SK-N-SH (cell line): Measurements from ENCODE around the gene ELMO1. TPM values are rescaled to one million over a fixed set of nuclear protein-coding genes. Genes with fewer than 3 reads are reported as not detected.

Experiments
- CTCF ChIA-PET: fragments of 300-600, 350-600 bp; formaldehyde crosslinking; extraction: SDS; loops from one replicate; lab custom pipeline; 2021; lab: Yijun Ruan, JAX
- POLR2A ChIA-PET: fragments of 350-600 bp; sonication (Branson Sonifier 250); formaldehyde crosslinking; extraction: SDS; loops from one replicate; lab custom pipeline; 2020; ENCODE audit warnings: antibody characterized with exemption, inconsistent platforms; lab: Yijun Ruan, JAX
- DNase-seq: peaks from one replicate; pipeline ENCODE4 v3.0.0; 2012
- H2AFZ ChIP-seq: fragments of 200-600 bp; sonication (generic); 2 replicates; pipeline ENCODE4 v1.8.1; 2016; ENCODE audit warnings: antibody characterized with exemption, mild to moderate bottlenecking, low read depth
- H3F3A ChIP-seq: fragments of 200-600 bp; sonication (generic); replicated peaks from 2 replicates; pipeline ENCODE3; 2016; ENCODE audit warnings: antibody characterized with exemption, mild to moderate bottlenecking; ENCODE audit not compliant: insufficient read depth
- H3K27ac ChIP-seq, 2 experiments: fragments of 200-500 bp in 1 of 2; fragments of 200-600 bp in 1 of 2; sonication (Bioruptor generic) in 1 of 2; sonication (generic), shearing (Covaris generic) in 1 of 2; 2 replicates each; pipeline versions ENCODE4 v1.5.1 to v1.6.1; 2014 to 2016; ENCODE audit warnings: low read depth in 2 of 2, inconsistent platforms in 1 of 2, low read length in 1 of 2, mild to moderate bottlenecking in 1 of 2, mixed read lengths in 1 of 2
- H3K27me3 ChIP-seq: fragments of 200-600 bp; sonication (generic), shearing (Covaris generic); 2 replicates; pipeline ENCODE4 v1.6.1; 2016; ENCODE audit warnings: mixed run types; ENCODE audit not compliant: insufficient read depth
- H3K36me3 ChIP-seq, 2 experiments: fragments of 200-500 bp in 1 of 2; fragments of 200-600 bp in 1 of 2; sonication (Bioruptor generic) in 1 of 2; sonication (generic) in 1 of 2; replicated peaks in 1 of 2; 2 replicates each; pipeline versions ENCODE3 to v1.5.1; 2014 to 2016; ENCODE audit warnings: low read length in 1 of 2, mild to moderate bottlenecking in 1 of 2; ENCODE audit not compliant: insufficient read depth in 2 of 2, control insufficient read depth in 1 of 2
- H3K4me1 ChIP-seq, 2 experiments: fragments of 200-500 bp in 1 of 2; fragments of 200-600 bp in 1 of 2; sonication (Bioruptor generic) in 1 of 2; sonication (generic), shearing (Covaris generic) in 1 of 2; 2 replicates each; pipeline versions ENCODE4 v1.5.1 to v1.6.1; 2014 to 2016; ENCODE audit warnings: low read depth in 1 of 2, low read length in 1 of 2, mixed run types in 1 of 2; ENCODE audit not compliant: insufficient read depth in 2 of 2, control insufficient read depth in 1 of 2
- H3K4me2 ChIP-seq: fragments of 200-600 bp; sonication (generic), shearing (Covaris generic); 2 replicates; pipeline ENCODE4 v1.6.1; 2017; ENCODE audit warnings: mixed run types
- H3K4me3 ChIP-seq, 2 experiments: fragments of 200-500 bp in 1 of 2; fragments of 200-600 bp in 1 of 2; sonication (Bioruptor generic) in 1 of 2; sonication (generic), shearing (Covaris generic) in 1 of 2; 2 replicates each; pipeline versions ENCODE4 v1.5.1 to v1.8.1; 2014 to 2016; ENCODE audit warnings: low read depth in 2 of 2, inconsistent platforms in 1 of 2, low read length in 1 of 2, mild to moderate bottlenecking in 1 of 2, mixed read lengths in 1 of 2, moderate library complexity in 1 of 2
- H3K79me2 ChIP-seq: fragments of 200-600 bp; sonication (generic); 2 replicates; pipeline ENCODE4 v1.8.1; 2017; ENCODE audit warnings: mild to moderate bottlenecking; ENCODE audit not compliant: insufficient read depth
- H3K9ac ChIP-seq: fragments of 200-600 bp; sonication (generic); 2 replicates; pipeline ENCODE4 v1.6.1; 2017; ENCODE audit warnings: mixed run types
- H3K9me2 ChIP-seq: fragments of 200-600 bp; sonication (generic); 2 replicates; pipeline ENCODE4 v1.6.1; 2017; ENCODE audit warnings: mixed run types
- H3K9me3 ChIP-seq: fragments of 200-600 bp; sonication (generic); 2 replicates; pipeline ENCODE4 v1.6.1; 2017; ENCODE audit warnings: mixed run types, mild to moderate bottlenecking, moderate library complexity
- H4K20me1 ChIP-seq: fragments of 200-600 bp; sonication (generic); 2 replicates; pipeline ENCODE4 v1.6.1; 2017; ENCODE audit warnings: mild to moderate bottlenecking, mixed run types; ENCODE audit not compliant: insufficient read depth
- EZH2phosphoT487 ChIP-seq: fragments of 200-600 bp; sonication (generic); IDR thresholded peaks from 2 replicates; pipeline ENCODE4 v1.6.1; 2017; ENCODE audit warnings: low read depth, mixed run types, mild to moderate bottlenecking, antibody characterized with exemption, moderate library complexity, borderline replicate concordance
- FOXJ3 ChIP-seq: sonication (generic); formaldehyde crosslinking; IDR thresholded peaks from 2 replicates; pipeline ENCODE4 v1.5.1; 2020; ENCODE audit warnings: mild to moderate bottlenecking, missing genetic modification reagents
- FOXM1 ChIP-seq: IDR thresholded peaks from 2 replicates; pipeline ENCODE4 v1.4.0; 2012; ENCODE audit warnings: low read depth, mild to moderate bottlenecking
- GABPA ChIP-seq: IDR thresholded peaks from 2 replicates; pipeline ENCODE4 v1.4.0; 2012; ENCODE audit warnings: low read depth, mild to moderate bottlenecking
- JUND ChIP-seq: IDR thresholded peaks from 2 replicates; pipeline ENCODE4 v1.4.0; 2012
- MAX ChIP-seq: IDR thresholded peaks from 2 replicates; pipeline ENCODE4 v1.4.0; 2012; ENCODE audit warnings: low read depth
- MXI1 ChIP-seq: IDR thresholded peaks from 2 replicates; pipeline ENCODE4 v1.6.1; 2012; ENCODE audit warnings: mild to moderate bottlenecking, low read depth, low read length, improper control_type of control experiment
- NFIC ChIP-seq: IDR thresholded peaks from 2 replicates; pipeline ENCODE4 v1.4.0; 2012; ENCODE audit warnings: borderline replicate concordance
- NRF1 ChIP-seq: IDR thresholded peaks from 2 replicates; pipeline ENCODE4 v1.6.1; 2012; ENCODE audit warnings: low read depth, mild to moderate bottlenecking, low read length
- RAD21 ChIP-seq: IDR thresholded peaks from 2 replicates; pipeline ENCODE4 v1.6.1; 2012; ENCODE audit warnings: mild to moderate bottlenecking, low read length
- SIN3A ChIP-seq: IDR thresholded peaks from 2 replicates; pipeline ENCODE4 v1.6.1; 2012; ENCODE audit warnings: low read depth, mild to moderate bottlenecking, low read length, moderate library complexity, borderline replicate concordance
- TAF1 ChIP-seq: IDR thresholded peaks from 2 replicates; pipeline ENCODE4 v1.6.1; 2012; ENCODE audit warnings: low read depth, mild to moderate bottlenecking, low read length, moderate library complexity, borderline replicate concordance
- TCF12 ChIP-seq: IDR thresholded peaks from 2 replicates; pipeline ENCODE4 v1.4.0; 2012
- TEAD4 ChIP-seq: IDR thresholded peaks from 2 replicates; pipeline ENCODE4 v1.4.0; 2012; ENCODE audit warnings: mild to moderate bottlenecking, borderline replicate concordance; ENCODE audit not compliant: insufficient read depth
- YY1 ChIP-seq: IDR thresholded peaks from 2 replicates; pipeline ENCODE4 v1.4.0; 2012; ENCODE audit warnings: low read depth, mild to moderate bottlenecking
- WGBS: methylation state at CpG from one replicate; pipeline ENCODE4 v1.1.6; 2017; ENCODE audit warnings: low lambda C conversion rate; 5-methylcytosine and 5-hydroxymethylcytosine counted together
- polyA plus RNA-seq, 3 experiments: library from polyadenylated mRNA; depleted of rRNA; stranded (reverse); fragments of >200 nt; gene quantifications; 2 replicates each; pipeline ENCODE4 v1.2.3, GENCODE V29; 2012
- TF ChIP-seq, protein P1 (sequence below): IDR thresholded peaks from 2 replicates; pipeline ENCODE4; 2012
- TF ChIP-seq, protein P2 (sequence below): IDR thresholded peaks from 2 replicates; pipeline ENCODE4 v1.6.1; 2012; ENCODE audit warnings: mild to moderate bottlenecking, low read depth, low read length, moderate library complexity
- TF ChIP-seq, protein P3 (sequence below): fragments of 150-350 bp; IDR thresholded peaks from 2 replicates; pipeline ENCODE4 v1.6.1; 2016; ENCODE audit warnings: mild to moderate bottlenecking, low read depth, low read length
- TF ChIP-seq, protein P4 (sequence below): fragments of 200-600 bp; sonication (generic); IDR thresholded peaks from 2 replicates; pipeline ENCODE4 v1.6.1; 2017; ENCODE audit warnings: antibody characterized with exemption, mild to moderate bottlenecking, moderate library complexity

Gene ELMO1
- polyA plus RNA-seq, 1 of the 3 experiments (the other 2 are of a cell fraction): 0.64 TPM

- Histone ChIP-seq H3K27me3 (no peaks in the 10 kb centered on the region), H3K4me1 (no peaks in the 10 kb centered on the region), H3K9ac (no peak overlapping the region), H3K9me2 (no peaks in the 10 kb centered on the region), H3F3A (no peaks in the 10 kb centered on the region), H2AFZ (no peak overlapping the region), H3K4me2 (no peak overlapping the region), H3K36me3 (no peaks in the 10 kb centered on the region), H3K79me2 (no peaks in the 10 kb centered on the region), H3K4me3 (no peak overlapping the region), H3K9me3 (peaks cover 4% of the 10 kb centered on the region; the same call in 1 of the 2 replicates), H3K27ac (no peak overlapping the region), H4K20me1 (no peaks in the 10 kb centered on the region)
- TF ChIP-seq TAF1: no peak
- TF ChIP-seq, protein P1, sequence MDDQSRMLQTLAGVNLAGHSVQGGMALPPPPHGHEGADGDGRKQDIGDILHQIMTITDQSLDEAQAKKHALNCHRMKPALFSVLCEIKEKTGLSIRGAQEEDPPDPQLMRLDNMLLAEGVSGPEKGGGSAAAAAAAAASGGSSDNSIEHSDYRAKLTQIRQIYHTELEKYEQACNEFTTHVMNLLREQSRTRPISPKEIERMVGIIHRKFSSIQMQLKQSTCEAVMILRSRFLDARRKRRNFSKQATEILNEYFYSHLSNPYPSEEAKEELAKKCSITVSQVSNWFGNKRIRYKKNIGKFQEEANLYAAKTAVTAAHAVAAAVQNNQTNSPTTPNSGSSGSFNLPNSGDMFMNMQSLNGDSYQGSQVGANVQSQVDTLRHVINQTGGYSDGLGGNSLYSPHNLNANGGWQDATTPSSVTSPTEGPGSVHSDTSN: no peak
- TF ChIP-seq JUND: no peak
- TF ChIP-seq MXI1: no peak
- no peak for TF ChIP-seq NRF1
- no peak for TF ChIP-seq RAD21
- no peak for TF ChIP-seq FOXM1
- TF ChIP-seq YY1: no peak
- no peak for TF ChIP-seq SIN3A
- TF ChIP-seq TCF12: no peak
- no peak for TF ChIP-seq MAX
- TF ChIP-seq, protein P2, sequence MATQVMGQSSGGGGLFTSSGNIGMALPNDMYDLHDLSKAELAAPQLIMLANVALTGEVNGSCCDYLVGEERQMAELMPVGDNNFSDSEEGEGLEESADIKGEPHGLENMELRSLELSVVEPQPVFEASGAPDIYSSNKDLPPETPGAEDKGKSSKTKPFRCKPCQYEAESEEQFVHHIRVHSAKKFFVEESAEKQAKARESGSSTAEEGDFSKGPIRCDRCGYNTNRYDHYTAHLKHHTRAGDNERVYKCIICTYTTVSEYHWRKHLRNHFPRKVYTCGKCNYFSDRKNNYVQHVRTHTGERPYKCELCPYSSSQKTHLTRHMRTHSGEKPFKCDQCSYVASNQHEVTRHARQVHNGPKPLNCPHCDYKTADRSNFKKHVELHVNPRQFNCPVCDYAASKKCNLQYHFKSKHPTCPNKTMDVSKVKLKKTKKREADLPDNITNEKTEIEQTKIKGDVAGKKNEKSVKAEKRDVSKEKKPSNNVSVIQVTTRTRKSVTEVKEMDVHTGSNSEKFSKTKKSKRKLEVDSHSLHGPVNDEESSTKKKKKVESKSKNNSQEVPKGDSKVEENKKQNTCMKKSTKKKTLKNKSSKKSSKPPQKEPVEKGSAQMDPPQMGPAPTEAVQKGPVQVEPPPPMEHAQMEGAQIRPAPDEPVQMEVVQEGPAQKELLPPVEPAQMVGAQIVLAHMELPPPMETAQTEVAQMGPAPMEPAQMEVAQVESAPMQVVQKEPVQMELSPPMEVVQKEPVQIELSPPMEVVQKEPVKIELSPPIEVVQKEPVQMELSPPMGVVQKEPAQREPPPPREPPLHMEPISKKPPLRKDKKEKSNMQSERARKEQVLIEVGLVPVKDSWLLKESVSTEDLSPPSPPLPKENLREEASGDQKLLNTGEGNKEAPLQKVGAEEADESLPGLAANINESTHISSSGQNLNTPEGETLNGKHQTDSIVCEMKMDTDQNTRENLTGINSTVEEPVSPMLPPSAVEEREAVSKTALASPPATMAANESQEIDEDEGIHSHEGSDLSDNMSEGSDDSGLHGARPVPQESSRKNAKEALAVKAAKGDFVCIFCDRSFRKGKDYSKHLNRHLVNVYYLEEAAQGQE: no peak
- TF ChIP-seq FOXJ3: no peak
- TF ChIP-seq GABPA: no peak
- TF ChIP-seq NFIC: no peak
- TF ChIP-seq TEAD4: no peak
- no peak for TF ChIP-seq EZH2phosphoT487
- TF ChIP-seq, protein P3, sequence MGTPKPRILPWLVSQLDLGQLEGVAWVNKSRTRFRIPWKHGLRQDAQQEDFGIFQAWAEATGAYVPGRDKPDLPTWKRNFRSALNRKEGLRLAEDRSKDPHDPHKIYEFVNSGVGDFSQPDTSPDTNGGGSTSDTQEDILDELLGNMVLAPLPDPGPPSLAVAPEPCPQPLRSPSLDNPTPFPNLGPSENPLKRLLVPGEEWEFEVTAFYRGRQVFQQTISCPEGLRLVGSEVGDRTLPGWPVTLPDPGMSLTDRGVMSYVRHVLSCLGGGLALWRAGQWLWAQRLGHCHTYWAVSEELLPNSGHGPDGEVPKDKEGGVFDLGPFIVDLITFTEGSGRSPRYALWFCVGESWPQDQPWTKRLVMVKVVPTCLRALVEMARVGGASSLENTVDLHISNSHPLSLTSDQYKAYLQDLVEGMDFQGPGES: no peak
- TF ChIP-seq, protein P4, sequence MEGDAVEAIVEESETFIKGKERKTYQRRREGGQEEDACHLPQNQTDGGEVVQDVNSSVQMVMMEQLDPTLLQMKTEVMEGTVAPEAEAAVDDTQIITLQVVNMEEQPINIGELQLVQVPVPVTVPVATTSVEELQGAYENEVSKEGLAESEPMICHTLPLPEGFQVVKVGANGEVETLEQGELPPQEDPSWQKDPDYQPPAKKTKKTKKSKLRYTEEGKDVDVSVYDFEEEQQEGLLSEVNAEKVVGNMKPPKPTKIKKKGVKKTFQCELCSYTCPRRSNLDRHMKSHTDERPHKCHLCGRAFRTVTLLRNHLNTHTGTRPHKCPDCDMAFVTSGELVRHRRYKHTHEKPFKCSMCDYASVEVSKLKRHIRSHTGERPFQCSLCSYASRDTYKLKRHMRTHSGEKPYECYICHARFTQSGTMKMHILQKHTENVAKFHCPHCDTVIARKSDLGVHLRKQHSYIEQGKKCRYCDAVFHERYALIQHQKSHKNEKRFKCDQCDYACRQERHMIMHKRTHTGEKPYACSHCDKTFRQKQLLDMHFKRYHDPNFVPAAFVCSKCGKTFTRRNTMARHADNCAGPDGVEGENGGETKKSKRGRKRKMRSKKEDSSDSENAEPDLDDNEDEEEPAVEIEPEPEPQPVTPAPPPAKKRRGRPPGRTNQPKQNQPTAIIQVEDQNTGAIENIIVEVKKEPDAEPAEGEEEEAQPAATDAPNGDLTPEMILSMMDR: no peak
- WGBS: 33% methylated on average over 3 of the region's 3 CpGs
- no peak for DNase-seq
- ChIA-PET CTCF (interaction anchor here (0.6 to 1.1 kb wide), 3 partner anchors 30 to 713 kb away, joined by 3 read pairs; partner anchors contain the start of gene ELMO1), POLR2A (no interaction called here)
Measured at GRCh38 chr7:37399876-37400421, 48.7 kb downstream of the ELMO1 start.
